EL (cell line): Measurements from ENCODE around the gene DENND1A.

ENCODE experiments used
- DNase-seq: peaks from one replicate; pipeline ENCODE4 v3.0.0-alpha.2; 2016

Gene DENND1A

DNA sequence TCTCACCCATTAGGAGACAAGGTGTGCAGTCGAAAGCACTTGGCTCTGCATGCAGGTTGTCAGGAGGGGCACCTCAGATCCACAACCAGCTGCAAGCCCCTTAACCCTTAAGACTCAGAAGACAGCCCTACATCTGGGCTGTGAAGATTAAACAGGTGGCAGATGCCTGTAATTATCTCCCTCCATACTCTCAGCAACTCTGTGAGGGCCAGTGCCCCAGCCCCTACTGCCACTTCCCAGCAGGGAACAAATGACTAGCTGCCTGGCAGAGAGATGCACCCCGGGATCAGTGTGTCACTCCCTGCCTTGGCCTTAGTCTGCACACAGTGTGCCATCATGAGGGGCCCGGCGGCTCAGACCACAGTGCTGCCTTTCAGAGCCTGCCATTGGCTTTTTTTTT lies 532.0 kb downstream of the DENND1A start:
- no peak for DNase-seq

DNA sequence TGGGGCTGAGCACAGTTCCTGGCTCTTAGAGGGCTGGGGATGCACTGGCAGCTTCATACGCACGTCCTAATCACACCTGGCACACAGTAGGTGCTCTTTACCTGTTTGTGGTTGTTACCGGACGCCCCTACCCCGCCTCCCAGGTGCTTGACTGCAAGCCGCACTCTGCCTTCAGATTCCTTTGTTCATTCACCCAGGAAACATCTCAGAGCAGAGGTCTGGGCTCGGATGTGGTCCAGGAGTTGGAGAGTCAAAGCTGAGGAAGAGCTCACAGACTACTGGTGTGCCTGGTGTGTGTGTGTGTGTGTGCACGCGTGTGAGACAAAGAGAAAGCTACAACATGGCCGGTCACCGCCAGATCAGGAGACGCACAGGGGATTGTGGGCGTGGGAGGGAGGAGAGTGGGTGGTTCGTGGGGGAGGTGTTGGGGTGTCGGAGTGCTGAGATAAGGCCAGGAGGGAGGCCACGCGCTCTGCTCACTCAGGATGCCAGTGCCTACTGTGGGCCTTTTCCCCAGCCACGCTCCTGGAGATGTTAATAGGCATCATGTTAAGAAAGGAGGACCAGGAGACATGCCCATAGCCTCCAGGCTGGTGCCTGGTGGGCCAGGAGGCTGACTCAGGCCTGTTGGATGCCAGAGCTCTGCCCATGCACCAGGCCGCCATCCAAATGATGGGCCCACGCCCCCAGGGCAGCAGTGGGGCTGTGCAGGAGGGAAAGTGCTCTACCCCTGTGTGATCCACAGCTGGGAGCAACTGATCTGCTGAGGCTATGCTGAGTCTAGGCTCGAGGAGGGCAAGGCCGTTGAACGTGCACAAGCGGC lies 534.0 kb downstream of the DENND1A start:
- DNase-seq = no peak

DNA sequence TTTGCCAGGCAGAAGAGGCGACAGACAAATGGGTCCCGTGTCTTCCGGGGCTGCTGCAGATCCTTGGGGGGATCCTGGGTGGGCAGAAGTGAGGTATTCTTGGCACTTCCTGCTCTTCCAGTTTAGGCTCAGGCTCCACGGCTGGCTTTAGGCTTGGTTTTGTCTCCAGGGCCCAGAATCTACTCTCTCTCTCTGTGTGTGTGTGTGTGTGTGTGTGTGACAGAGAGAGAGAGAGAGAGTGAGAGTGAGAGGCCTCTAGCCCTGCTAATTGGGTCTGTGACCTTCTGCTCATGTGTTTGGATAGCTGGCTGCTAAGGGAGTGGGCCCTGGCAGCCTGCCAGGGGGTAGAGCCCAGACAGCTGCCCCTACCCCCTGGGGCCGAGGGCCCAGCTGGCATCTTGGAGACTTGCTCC lies 534.6 kb downstream of the DENND1A start:
- DNase-seq = no peak

DNA sequence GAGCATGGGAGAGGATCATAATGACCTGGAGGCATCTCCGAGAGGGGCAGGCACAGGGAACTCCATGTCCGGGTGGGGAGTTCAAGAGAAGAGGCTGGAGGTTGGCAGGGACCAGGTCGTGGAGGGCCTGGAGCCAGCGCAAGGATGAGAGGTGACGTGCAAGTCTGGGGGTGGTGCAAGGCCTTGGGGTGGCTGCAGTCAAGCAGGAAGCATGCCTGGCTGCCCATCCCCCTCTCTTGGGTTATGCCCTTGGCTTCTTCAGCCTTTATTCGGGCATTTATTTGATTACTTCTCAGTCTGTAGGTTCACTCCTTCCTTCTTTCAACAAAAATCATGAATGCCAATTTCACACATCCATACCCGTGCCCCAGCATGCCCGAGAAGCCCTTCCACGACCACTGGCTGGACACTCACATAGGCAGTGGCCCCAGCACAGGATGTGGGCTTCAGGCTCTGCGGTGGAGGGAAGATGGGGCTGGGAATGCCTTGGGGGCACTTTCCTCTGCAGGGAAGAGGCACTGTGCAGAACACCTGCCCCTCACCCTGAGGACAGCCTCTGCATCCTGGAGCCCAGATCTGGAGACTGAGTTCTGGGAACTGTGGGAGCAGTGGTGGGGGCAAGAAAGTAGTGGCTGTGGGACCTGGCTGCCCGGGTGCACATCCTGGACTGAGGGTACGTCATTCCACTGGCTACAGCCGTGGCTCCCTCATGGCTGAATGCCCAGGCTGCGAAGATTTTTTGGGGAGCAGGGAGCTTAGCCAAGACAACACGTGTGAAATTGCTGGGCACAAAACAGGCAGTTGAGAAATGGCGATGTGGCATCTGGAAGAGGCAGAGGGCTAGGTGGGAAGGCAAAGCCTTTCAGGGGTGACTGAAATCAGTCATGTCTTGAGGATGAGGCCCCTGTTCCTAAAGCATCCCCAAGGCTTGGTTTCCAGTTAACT lies 535.4 kb downstream of the DENND1A start:
- DNase-seq = no peak

DNA sequence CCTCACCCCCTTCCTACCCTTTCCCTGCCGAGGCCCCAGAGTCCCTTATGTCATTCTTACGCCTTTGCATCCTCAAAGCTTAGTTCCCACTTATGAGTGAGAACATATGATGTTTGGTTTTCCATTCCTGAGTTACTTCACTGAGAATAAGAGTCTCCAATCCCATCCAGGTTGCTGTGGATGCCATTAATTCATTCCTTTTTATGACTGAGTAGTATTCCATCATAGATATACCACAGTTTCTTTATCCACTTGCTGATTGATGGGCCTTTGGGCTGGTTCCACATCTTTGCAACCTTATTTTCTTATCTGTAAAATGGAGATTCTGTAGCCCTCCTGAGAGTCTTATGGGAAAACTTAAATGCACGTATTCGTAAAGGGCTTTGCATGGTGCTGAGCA lies 537.1 kb downstream of the DENND1A start:
- DNase-seq = no peak

DNA sequence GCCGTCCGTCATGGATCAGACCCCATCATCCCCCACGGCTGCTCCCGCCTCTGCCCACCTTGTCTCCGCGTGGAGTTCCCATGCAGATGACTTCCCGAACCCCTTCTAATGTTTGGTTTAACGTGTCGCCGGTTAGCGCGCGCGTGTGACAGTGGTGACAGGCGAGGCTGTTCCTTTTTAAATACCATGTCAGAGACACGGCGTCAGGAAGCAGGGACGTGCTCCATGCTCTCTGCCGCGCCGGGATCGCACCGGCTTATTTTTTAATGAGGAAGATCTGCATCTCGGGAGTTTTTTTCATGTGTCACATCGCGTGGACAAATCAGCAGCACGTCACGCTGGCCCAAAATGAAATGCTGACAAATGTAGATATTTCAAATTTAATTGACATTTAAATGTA lies 538.0 kb downstream of the DENND1A start:
- no peak for DNase-seq

DNA sequence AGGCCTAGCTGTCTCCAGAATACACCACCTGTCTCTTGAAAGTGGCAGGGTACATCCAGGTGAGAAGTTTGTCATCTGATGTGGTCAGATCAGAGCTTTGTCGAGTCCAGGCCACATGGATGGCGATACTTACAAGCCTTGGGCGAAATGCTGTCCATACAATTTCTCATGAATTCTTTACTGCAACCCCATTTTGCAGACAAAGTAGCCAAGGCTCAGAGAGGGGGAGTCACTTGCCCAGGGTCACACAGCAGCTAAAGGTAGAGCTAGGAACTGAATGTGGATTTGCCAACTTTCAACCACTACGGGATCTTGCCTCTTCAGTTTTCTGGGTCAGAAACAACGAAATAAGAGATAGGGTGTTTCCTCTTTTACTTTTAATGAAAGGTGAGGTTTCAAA lies 538.7 kb downstream of the DENND1A start:
- DNase-seq = no peak

DNA sequence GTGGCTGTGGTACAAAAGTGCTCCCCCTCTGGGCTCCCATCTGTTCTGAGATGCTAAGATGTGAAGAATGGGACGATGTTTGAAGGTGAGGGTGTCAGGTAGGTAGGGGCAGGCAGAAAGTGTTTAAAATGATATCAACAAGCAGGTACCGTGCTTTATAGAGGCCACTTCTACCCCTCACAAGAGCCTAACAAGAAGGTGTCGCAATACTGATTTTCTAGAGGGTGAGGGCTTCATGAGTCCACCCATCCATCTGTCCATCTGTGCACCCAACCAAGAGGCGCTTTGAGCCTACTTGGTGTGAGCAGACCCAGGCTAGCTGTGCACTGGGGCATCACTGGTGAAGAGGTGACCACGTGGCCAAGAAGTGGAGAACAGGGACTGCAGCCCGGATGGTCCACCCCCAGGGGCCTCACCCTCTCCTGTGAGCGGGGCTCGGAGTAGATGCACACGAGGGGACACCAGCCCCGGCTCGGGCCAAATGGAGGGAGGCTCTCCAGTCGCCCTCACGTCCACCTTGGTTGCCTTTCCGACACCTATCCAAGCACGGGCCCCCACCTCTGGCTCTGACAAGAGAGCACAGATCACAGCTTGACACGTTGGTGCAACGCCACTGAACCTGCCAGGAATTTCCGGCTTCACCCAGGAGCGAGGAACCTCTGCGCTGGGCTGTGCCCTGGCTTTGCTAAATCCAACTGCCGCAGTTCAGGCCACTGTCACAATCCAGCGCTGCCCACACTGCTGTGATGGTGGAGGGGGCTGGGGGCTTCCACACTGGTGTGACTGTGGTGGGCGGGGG lies 539.4 kb downstream of the DENND1A start:
- DNase-seq = no peak

DNA sequence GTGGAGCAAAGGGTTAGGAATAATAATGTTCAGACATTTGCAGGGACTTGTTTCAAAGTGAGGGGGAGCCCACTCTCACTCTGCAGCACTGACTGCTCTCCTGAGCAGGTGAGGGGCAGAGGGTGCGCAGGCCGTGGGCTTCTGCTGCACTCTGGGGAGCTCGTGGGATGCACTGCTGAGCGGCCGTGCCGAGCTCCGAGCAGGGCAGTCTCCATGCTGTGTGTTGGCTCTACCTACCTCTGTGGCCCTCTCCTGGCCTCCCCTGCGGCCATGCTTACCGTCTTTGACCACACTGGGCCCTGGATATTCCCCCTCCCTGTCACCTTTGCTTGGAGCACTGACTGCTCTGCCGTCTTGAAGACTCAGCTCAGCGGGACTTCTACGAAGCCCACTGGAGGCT lies 540.2 kb downstream of the DENND1A start:
- DNase-seq = no peak

DNA sequence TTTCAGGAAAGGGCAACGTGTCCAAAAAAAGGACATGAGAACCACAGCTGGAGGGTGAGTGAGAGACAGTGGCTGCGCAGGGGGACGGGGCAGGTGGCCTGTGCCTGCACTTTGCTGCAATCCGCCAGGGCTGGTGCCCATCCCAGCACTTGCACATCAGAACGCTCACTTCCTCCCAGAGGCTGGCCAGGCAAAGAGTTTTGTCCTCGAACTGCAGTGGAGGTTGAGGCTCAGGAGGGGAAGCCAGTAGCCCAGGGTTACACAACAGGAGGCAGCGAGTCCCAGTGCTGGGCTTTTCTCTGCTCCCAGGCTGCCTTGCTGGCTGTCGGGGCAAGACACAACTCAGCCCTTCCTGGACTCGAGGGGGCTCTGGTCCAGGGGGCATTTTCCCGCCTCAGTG lies 540.9 kb downstream of the DENND1A start:
- DNase-seq = no peak

DNA sequence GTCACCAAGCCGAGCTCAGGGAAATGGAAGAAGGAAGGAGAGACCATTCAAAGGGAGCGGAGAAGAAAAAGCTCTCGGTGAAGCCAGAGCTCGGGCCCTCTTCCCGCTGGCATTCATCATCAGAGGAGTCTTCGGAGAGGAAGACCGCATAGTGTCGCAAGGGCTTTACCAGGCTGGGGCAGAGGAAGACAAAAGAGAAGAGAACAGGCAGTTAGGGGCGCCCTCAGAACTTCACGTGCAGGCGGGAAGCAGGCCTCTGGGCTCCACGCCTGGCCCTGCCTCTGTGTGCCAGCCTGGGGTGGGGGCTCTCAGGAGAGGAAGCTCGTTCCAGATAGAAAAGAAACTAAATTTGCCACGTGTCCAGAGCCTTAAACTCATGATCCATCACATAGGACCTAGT lies 542.2 kb downstream of the DENND1A start:
- DNase-seq = no peak

DNA sequence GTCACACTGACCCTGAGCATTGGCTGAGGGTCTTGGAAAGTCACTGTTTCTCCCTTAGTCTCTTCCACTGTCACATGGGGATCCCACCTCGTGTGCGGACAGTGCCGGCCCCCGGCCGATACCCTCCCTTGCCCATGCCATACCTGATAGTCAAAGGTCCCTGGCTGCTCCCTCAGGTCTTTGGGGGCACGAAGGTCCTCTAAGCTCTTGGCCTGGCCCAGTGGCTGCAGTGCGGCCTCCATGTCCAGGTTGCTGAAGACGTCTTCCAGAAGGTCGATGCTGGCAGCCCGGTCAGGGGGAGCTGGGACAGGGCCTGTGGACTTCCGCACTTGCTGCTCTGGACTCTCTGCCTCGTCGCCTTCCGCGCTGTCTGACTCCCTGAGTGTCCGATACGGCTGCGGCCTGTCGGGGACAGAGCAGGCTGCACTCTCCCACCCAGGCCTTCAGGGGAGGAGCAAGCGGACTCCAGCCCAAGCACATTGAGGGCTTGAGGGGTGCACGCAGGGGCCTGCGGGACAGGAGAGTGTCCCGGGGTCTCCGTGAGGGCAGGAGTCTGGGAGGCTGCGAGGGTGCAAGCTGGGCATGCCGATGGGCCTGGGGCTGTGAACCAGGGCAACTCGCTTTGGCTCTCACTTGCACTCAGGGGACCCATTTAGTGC lies 546.3 kb downstream of the DENND1A start:
- DNase-seq = no peak

DNA sequence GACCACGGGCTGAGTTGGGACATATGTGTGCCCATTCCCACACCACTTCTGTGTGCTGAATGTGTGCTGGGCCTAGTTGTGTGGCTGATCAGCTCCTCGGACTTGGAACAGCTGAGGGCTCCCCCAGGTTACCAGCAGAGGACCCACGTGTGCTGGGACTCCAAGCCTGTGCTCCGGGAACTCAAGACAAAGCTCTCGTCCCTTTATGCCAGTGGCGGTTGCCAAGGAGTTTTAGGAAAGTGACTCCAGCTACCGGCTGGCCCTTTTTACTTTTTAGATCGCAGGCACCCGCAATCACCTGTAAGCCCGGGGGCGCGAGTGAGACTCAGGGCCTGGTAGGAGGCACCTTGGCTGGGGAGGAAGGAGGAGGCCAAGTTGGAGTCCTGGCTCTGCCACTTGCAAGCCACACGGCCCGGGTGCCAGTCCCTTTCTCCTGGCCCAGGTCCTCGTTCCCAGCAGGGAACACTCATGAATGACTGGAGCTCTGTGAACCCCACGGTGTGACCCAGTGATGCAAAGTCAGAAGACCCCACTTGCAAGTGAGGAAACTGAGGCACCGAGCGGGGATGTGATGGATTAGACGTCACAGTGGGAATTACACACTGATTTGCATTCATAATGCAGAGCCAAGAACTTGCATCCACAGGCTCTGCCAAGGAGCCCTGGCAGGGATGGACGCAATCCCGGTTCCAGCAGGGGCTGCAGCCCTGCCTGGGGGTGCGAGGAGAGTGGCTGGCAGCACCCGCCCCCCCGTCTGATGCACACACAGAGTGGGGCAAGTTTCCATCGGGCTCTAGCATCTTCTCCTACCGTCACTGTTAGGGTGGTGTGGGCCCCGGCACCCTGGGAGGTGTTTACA lies 547.0 kb downstream of the DENND1A start:
- DNase-seq = no peak

DNA sequence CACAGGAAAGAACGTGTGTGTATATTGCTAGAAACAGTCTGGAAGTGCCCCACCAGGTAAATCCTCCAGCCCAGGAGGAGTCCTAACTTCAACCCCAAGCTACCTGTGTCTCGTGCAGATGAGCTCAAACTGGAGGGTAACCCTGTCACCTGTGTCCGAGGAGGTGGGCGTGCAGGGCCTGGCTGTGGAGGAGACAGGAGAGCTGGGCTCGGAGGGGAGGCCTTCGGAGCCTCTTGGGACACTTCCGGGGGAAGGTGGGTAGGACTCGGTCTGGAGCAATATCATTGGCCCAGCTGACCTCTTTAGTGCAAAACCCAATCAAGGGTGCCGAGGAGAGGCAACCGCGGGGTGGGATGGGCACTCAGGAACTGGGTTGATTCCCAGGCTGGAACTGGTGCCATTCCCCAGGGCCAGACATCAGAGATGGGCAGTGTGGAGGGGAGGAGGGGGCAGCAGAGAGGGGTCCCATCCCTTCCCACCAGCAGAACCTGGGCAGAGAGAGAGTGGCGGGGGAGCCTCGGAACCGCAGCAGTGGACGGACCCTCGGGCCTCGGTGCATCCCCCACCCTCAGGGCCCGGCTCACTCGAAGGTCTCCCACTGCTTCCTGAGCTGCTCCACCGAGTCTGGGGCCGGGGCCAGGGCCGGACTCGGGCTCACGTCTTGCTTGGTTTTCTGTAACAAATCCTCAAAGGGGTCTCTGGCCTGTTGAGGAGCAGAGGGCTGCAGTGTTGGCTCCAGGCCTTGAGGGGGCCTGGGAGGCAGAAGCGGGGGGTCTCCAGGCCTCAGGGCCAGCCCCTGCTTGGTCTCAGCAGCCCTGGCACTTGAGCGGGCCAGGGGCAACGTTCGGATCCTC lies 548.8 kb downstream of the DENND1A start:
- DNase-seq = no peak

DNA sequence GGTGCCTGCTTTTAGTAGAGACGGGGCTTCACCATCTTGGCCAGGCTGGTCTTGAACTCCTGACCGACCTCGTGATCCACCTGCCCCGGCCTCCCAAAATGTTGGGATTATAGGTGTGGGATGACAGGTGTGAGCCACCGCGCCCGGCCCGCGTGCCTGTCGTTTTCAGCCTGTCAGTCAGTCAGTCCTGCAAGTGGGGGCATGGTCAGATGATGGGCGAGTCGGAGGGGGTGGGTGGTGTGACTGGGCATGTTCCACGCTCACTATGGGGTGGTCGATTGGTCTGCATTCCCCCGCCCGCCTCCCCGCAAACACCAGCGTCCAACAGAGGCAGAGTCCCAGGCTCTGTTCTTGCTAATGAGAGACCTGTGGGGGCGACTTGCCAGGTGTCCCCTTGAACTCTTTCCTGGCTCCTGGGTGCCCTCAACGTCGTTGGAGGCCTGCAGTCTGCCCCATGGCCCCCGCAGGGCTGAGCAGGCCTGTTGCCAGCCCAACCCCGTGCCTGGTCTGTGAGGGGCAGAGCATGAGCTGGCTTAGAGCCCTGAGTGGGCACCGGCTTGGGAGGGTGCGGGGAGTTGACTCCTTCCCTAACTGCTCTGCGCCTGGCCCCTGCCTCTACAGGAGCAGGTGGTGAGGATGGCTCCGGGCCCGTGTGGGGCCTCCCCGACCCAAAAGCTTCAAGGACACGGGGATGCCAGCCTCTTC lies 550.8 kb downstream of the DENND1A start:
- DNase-seq = no peak

DNA sequence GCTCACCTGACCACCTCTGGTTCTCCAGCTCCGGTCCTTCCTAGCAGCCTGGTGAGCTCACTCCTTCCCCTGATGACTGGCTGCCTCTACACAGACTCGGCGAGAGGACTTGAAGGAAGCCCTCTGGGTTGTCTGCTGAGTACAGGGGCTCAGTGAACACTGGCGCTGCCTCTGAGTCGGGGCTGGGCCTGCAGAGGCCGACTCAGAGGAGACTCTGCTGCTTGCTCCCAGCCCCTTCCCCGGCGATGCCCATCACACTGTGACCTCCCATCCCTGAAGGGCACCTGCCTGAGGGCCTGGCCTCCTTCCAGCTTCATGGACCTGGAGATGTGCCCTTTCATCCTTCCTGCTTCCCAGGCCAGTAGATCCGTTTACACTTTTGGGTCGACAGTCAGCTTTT lies 551.9 kb downstream of the DENND1A start:
- no peak for DNase-seq

DNA sequence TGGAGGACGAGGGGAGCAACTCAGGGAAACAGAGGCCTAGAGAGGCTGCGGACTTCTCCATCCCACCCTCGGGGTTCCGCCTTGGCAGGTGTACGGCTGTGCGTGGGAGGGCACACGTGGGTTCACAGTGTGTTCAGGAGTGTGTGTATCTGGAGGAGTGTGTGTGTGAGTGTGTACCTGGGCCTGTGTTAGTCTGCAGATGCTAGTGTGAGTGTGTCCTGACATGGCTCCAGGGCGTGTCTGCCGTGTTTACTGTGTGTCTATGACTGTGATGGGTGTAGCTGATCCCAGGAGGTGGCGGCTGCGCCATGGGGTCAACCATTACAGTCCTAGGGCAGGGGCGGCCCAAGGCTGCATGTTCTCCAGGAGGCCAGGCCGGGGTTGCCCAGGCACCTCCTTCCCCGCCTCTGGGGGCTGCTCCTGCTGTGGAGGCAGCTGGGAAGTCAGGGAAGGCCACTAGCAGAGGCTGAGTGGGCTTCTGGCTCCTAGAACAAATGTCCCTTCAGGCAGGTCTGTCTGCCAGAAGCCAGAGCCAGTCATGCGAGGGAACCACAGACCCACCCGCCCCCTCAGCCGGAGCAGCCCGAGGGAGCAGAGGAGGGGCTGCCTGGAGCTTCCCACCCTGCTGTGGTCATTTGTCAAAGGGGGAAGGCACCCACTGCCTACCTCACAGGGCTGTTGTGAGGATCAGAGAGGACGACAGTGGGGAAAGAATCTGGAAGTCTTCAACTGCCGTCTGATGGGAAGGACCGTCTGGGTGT lies 552.5 kb downstream of the DENND1A start:
- no peak for DNase-seq

DNA sequence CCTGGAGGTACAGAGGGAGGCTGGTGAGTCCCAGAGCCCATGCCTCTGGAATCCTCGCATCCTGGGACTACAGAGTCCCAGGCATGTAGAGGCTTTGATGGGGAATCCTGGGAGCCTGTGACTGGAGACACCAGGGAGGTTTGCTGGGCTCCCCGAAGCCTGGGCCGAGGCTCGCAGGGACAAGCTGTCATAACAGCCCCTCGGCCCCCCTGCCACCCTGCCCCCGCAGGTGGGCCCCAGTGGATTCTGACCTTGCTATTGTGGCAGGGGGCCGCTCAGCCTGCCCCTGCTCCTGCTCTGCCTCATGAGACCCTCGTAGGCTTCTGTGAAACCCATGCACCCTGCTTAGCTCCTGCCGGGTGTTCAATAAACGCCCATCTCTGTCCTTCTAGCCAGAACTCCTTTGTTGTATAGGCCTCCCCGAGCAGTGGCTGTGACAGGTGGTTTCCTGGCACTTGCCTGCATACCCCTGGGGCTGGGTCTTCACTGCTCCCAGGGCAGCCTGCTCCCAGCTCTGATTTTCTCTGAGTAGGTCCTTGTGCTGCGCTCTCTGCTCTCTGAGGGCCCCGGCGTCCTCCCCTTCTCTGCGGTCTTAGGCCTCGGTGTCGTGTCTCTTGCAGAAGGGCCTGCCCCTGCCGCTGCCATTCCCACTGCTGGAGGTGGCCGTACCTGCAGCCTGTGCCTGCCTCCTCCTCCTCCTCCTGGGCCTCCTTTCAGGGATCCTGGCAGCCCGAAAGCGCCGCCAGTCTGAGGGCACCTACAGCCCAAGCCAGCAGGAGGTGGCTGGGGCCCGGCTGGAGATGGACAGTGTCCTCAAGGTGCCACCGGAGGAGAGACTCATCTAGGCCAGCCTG lies 553.5 kb downstream of the DENND1A start:
- no peak for DNase-seq
